A549 (cell line): ENCODE measurements around the gene CEACAM20. TPM values are rescaled to one million over a fixed set of nuclear protein-coding genes. Genes with fewer than 3 reads are reported as not detected.

Source experiments
- ATAC-seq, 2 experiments: fragments of 200-7000 bp in 1 of 2; fragments of >200 bp in 1 of 2; cut with Nextera tagmentation in 1 of 2; cut with Tn5 transposase in 1 of 2; 3 replicates each; pipeline versions ENCODE4 v1.8.0 to v1.9.1; 2018 to 2020; ENCODE audit warnings: mild to moderate bottlenecking in 1 of 2, moderate library complexity in 1 of 2
- CTCF ChIA-PET: fragments of 300-600 bp; sonication (Branson Sonifier 250); formaldehyde crosslinking; extraction: SDS; loops from one replicate; lab custom pipeline; 2021; ENCODE audit warnings: antibody characterized with exemption, inconsistent platforms; lab: Yijun Ruan, JAX
- POLR2A ChIA-PET: fragments of 350-600 bp; formaldehyde crosslinking; extraction: SDS; loops from one replicate; lab custom pipeline; 2021; ENCODE audit warnings: antibody characterized with exemption, inconsistent platforms; lab: Yijun Ruan, JAX
- DNase-seq, 2 experiments: peaks; one replicate each; pipeline versions ENCODE4 v3.0.0 to v3.0.0-alpha.2; 2011 to 2016; ENCODE audit warnings: low read depth in 1 of 2, low spot score in 1 of 2
- FAIRE-seq: peaks from 2 replicates; lab custom pipeline; 2011; peaks lifted over from hg19 to GRCh38; lab: Jason Lieb, UNC
- H3K27ac ChIP-seq, 2 experiments: fragments of >200 bp; sonication (Bioruptor Twin); formaldehyde crosslinking; 3 replicates each; pipeline ENCODE4 v1.5.1; 2016 to 2017
- H3K4me1 ChIP-seq: fragments of >200 bp; sonication (Bioruptor Twin); formaldehyde crosslinking; 3 replicates; pipeline ENCODE4 v1.6.1; 2016
- H3K4me2 ChIP-seq: fragments of >200 bp; sonication (Bioruptor Twin); formaldehyde crosslinking; 3 replicates; pipeline ENCODE4 v1.6.1; 2016
- H3K4me3 ChIP-seq: fragments of >200 bp; sonication (Bioruptor Twin); formaldehyde crosslinking; 3 replicates; pipeline ENCODE4 v1.5.1; 2016
- H3K9me3 ChIP-seq: fragments of >200 bp; sonication (Bioruptor Twin); formaldehyde crosslinking; 3 replicates; pipeline ENCODE4 v1.6.1; 2016
- E2F6 ChIP-seq: IDR thresholded peaks from 2 replicates; pipeline ENCODE4 v1.6.1; 2012; ENCODE audit warnings: low read depth, borderline replicate concordance
- EHF ChIP-seq: fragments of 250-450 bp; sonication (Bioruptor Pico); IDR thresholded peaks from 2 replicates; pipeline ENCODE4 v1.5.0; 2020; ENCODE audit warnings: mild to moderate bottlenecking
- ESRRA ChIP-seq: fragments of 150-350 bp; IDR thresholded peaks from 2 replicates; pipeline ENCODE4 v1.6.1; 2014; ENCODE audit warnings: mild to moderate bottlenecking, low read length, borderline replicate concordance
- FOSL2 ChIP-seq, 2 experiments: fragments of 450-650 bp in 1 of 2; fragments of >200 bp in 1 of 2; sonication (Bioruptor Twin) in 1 of 2; formaldehyde crosslinking; IDR thresholded peaks; 2 replicates each; pipeline versions ENCODE4 v1.5.0 to v1.6.1; 2016 to 2020; ENCODE audit warnings: mild to moderate bottlenecking in 1 of 2, moderate library complexity in 1 of 2
- GATA3 ChIP-seq: IDR thresholded peaks from 2 replicates; pipeline ENCODE4 v1.6.1; 2012; ENCODE audit warnings: borderline replicate concordance
- HDAC2 ChIP-seq: fragments of 200-600 bp; sonication (generic); IDR thresholded peaks from 2 replicates; pipeline ENCODE4 v1.6.1; 2016
- HOXA7 ChIP-seq: fragments of 250-450 bp; sonication (Bioruptor Pico); IDR thresholded peaks from 2 replicates; pipeline ENCODE4 v1.5.0; 2020; ENCODE audit warnings: mild to moderate bottlenecking, moderate library complexity
- KDM5A ChIP-seq: fragments of 200-600 bp; sonication (generic); IDR thresholded peaks from 2 replicates; pipeline ENCODE4 v1.6.1; 2016; ENCODE audit warnings: antibody characterized with exemption, mild to moderate bottlenecking
- NPAS2 ChIP-seq: fragments of 250-450 bp; sonication (Bioruptor Pico); IDR thresholded peaks from 2 replicates; pipeline ENCODE4 v1.8.0; 2022; ENCODE audit warnings: mild to moderate bottlenecking, moderate library complexity, borderline replicate concordance
- SMC3 ChIP-seq: fragments of >200 bp; sonication (Bioruptor Twin); formaldehyde crosslinking; IDR thresholded peaks from 3 replicates; pipeline ENCODE4 v1.6.1; 2018; ENCODE audit warnings: inconsistent platforms
- TP53 ChIP-seq: fragments of 250-450 bp; sonication (Bioruptor Pico); IDR thresholded peaks from 2 replicates; pipeline ENCODE4 v1.5.0; 2021; ENCODE audit warnings: mild to moderate bottlenecking, moderate library complexity
- ZNF302 ChIP-seq: fragments of 250-450 bp; sonication (Bioruptor Pico); IDR thresholded peaks from 2 replicates; pipeline ENCODE4 v1.9.0; 2021; ENCODE audit warnings: inconsistent platforms, mild to moderate bottlenecking, moderate library complexity
- polyA plus RNA-seq, 4 experiments: library from polyadenylated mRNA; depleted of rRNA in 3 of 4; stranded (reverse); fragments of >200 nt; fragmentation: RNase III in 1 of 4; extraction: RNeasy Plus Mini Kit Qiagen cat#74134 plus additional on column Dnase treatment in 1 of 4; gene quantifications; 2 replicates in 3 of 4; 3 replicates in 1 of 4; pipeline ENCODE4 v1.2.3, GENCODE V29; 2011 to 2017
- TF ChIP-seq, protein P1 (sequence below): fragments of 200-600 bp; sonication (generic); IDR thresholded peaks from 2 replicates; pipeline ENCODE4 v1.6.1; 2016; ENCODE audit warnings: antibody characterized with exemption, mild to moderate bottlenecking, moderate library complexity
- TF ChIP-seq, protein P2 (sequence below): fragments of >200 bp; sonication (Bioruptor Twin); formaldehyde crosslinking; IDR thresholded peaks from 3 replicates; pipeline ENCODE4 v1.5.1; 2016

Gene CEACAM20
- polyA plus RNA-seq, 2 of the 4 experiments (the other 2 are of a cell fraction), result 0.08 TPM; not detected in 1

DNA sequence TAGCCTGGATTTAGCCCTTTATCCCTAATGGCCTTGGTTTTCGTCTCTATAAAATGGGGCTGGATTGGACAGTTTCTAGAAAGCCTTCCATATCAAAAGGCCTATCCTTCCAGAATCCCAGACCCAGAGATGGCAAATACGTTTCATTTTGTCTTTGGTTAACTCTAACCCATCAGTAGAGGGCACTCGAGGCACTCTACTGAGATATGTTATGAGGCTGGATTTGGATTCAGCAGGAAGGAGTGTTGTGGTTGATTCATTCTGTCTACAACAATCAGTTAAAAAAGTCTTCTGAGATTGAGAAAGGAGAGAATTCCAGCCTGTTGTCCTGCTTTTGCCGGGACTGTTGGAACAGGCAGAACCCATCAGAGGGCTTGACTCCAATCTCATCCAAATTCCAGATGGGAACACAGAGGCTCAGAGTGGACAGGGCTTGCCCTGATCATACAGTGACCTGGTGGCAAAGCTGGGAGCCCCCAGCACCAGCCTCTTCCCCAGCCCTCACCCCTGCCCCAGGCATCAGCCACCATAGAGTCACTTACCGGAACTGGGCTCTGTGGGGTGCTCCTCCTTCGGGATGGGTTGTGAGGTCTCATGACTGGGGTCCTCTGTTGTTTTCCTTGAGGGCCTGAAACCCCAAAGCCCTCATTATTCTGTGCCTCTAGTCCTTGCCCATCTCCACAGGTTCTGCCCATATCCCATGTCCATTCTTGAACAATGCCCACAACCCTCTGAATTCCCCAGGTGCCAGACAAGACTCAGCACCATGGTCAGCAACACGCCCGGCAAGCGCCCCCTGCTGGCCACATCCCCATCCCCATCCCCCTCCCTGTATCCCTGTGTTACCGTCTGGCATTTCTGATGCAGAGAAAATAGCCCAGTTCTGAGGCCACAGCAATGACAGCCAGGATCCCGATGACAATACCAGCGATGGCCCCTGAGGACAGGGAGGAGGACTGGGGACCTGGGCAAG lies 16.9 kb downstream of the CEACAM20 start (continued):
- TF ChIP-seq, protein P1, sequence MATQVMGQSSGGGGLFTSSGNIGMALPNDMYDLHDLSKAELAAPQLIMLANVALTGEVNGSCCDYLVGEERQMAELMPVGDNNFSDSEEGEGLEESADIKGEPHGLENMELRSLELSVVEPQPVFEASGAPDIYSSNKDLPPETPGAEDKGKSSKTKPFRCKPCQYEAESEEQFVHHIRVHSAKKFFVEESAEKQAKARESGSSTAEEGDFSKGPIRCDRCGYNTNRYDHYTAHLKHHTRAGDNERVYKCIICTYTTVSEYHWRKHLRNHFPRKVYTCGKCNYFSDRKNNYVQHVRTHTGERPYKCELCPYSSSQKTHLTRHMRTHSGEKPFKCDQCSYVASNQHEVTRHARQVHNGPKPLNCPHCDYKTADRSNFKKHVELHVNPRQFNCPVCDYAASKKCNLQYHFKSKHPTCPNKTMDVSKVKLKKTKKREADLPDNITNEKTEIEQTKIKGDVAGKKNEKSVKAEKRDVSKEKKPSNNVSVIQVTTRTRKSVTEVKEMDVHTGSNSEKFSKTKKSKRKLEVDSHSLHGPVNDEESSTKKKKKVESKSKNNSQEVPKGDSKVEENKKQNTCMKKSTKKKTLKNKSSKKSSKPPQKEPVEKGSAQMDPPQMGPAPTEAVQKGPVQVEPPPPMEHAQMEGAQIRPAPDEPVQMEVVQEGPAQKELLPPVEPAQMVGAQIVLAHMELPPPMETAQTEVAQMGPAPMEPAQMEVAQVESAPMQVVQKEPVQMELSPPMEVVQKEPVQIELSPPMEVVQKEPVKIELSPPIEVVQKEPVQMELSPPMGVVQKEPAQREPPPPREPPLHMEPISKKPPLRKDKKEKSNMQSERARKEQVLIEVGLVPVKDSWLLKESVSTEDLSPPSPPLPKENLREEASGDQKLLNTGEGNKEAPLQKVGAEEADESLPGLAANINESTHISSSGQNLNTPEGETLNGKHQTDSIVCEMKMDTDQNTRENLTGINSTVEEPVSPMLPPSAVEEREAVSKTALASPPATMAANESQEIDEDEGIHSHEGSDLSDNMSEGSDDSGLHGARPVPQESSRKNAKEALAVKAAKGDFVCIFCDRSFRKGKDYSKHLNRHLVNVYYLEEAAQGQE, result peak; percentile 95
- TF ChIP-seq SMC3, result peak; percentile 47
- TF ChIP-seq NPAS2 (CRISPR knock-in tag), result no peak
- TF ChIP-seq E2F6, result no peak
- no peak for TF ChIP-seq TP53 (CRISPR knock-in tag)
- no peak for TF ChIP-seq FOSL2 (IDR thresholded peaks at IDR 0.05)
- TF ChIP-seq FOSL2 (CRISPR knock-in tag; IDR thresholded peaks at IDR 0.05), result no peak
- TF ChIP-seq, protein P2, sequence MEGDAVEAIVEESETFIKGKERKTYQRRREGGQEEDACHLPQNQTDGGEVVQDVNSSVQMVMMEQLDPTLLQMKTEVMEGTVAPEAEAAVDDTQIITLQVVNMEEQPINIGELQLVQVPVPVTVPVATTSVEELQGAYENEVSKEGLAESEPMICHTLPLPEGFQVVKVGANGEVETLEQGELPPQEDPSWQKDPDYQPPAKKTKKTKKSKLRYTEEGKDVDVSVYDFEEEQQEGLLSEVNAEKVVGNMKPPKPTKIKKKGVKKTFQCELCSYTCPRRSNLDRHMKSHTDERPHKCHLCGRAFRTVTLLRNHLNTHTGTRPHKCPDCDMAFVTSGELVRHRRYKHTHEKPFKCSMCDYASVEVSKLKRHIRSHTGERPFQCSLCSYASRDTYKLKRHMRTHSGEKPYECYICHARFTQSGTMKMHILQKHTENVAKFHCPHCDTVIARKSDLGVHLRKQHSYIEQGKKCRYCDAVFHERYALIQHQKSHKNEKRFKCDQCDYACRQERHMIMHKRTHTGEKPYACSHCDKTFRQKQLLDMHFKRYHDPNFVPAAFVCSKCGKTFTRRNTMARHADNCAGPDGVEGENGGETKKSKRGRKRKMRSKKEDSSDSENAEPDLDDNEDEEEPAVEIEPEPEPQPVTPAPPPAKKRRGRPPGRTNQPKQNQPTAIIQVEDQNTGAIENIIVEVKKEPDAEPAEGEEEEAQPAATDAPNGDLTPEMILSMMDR, result peak; percentile 51
- TF ChIP-seq EHF (CRISPR knock-in tag), result no peak
- no peak for TF ChIP-seq ESRRA
- TF ChIP-seq KDM5A, result no peak
- TF ChIP-seq HOXA7 (CRISPR knock-in tag), result no peak
- no peak for TF ChIP-seq HDAC2

DNA sequence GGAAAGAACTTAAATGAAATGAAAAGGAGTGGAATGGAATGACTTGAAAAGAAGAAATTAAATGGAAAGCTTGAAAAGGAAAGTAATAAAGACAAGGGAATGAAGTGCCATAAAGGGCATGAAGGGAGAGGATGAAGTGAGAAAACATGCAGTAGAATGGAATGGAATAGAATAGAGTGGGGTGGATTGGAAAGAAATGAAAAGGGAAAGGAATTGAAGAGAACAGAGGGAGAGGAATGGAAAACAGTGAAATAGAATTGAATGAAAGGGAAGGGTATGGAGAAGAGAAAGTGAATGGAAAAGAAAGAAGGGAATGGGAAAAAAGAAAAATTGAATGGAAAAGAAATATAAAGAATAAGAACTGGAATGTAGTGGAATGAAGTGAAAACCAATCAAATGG lies 20.0 kb downstream of the CEACAM20 start:
- Histone ChIP-seq H3K27ac (no peak overlapping the region), H3K9me3 (peaks cover 34% of the 10 kb centered on the region), H3K4me1 (no peaks in the 10 kb centered on the region), H3K4me2 (no peak overlapping the region), H3K4me3 (no peak overlapping the region)
- DNase-seq, result no peak
- TF ChIP-seq GATA3 (no peak), ZNF302 (CRISPR knock-in tag) (no peak)
- ChIA-PET POLR2A (no interaction called here), CTCF (no interaction called here)
- no peak for ATAC-seq
- FAIRE-seq, result no peak
